Kasumi-1 (cell line): ENCODE data around the gene PSME3IP1.
A peak's percentile ranks its signal among the peaks of the same experiment; 100 is the strongest.
"Not testable (repeated sequence)": the region's sequence is repeated elsewhere in the genome, so short reads cannot be mapped to it uniquely, and the experiment has no call there.

Experiments
- DNase-seq, 2 experiments: peaks; one replicate each; lab custom pipeline; 2025; lab: John Stamatoyannopoulos, UW

PSME3IP1 gene

DNA sequence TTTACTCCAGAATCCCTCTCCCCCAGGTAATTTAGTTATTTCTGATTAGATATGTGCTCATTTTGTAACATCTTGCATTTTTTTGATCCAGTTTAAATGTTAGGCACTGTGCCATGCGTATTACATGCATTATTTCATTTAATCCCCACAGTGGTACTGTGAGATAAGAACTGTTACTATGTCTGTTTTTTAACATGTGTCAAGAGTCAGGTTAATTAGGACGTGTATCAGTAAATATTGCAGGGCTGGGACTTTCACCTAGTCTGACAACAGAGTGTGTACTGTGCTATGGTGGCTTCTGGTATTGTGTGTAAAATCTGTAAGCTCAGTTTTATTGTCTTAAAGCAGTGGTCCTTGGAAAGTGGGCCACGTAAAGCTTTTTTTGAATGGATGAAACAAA is 10.9 kb upstream of the PSME3IP1 start:
- DNase-seq: no peak

GRCh38 chr16:57196286-57196685 is 10.4 kb upstream of the PSME3IP1 start:
- DNase-seq: no peak

- no peak for DNase-seq
Observed at GRCh38 chr16:57194512-57194911, 8.7 kb upstream of the PSME3IP1 start.

DNA sequence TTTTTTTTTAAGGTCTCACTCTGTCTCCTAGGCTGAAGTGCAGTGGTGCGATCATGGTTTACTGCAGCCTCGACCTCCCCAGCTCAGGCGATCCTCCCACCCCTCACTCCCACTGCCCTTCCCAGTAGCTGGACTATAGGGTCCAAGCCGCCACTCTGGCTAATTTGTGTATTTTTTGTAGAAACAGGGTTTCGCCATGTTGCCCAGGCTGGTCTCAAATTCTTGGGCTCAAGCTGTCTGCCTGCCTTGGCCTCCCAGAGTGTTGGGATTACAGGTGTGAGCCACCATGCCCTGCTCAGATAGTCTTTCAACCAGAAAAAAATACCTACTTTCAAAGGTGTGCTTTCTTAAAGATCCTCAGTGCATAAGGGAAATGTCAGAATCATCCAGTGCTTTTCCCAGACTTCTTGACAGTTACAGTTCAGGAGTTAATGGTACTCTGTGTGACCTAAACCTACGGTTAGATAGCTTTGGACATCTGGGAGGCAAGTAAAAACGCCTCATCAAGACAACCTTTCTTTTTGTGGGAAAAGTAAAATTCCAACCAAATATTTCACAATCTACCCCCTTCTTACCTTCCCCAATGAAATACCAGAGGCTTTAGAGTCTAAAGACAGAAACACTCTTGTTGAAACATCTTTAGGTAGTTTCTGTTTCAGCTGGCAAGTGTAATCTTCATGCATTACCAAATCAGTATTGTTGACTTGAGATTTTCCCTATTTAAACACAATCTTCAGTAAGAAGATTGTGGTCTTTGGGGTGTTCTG is 7.1 kb upstream of the PSME3IP1 start:
- no peak for DNase-seq

DNA sequence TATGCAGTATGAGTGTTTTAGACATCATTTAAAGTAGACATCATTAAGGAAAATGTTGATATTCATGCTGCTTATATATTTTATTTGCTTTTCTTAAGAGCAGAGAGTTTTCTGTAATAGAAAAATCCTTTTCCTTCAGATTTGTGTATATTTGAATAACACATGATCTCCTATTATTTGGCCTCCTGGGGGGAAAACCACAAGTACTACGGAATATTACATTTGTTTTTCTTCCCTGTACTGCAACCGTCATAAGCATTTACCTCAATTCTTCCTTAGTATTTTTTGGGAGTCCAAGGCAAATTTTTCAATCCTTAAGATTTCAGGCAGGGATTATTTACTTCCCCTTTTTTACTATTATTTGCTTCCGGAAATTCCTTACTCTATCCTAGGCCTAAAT is 6.3 kb upstream of the PSME3IP1 start:
- DNase-seq: no peak

GRCh38 chr16:57191056-57191571 is 5.3 kb upstream of the PSME3IP1 start:
- no peak for DNase-seq

DNA sequence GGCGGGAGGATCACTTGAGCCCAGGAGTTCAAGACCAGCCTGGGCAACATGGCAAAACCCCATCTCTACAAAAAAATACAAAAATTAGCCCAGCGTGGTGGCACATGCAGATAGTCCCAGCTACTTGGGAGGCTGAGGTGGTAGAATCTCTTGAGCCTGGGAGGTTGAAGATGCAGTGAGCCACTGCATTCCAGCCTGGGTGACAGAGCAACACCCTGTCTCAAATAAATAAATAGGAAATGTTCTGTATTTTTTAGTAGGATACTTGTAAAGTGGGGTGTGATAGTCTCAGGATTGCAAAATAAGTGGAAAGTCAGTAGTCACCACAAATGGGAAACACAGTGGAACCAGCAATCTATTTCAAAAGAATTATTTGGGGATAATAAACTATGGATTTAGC is 4.3 kb upstream of the PSME3IP1 start:
- no peak for DNase-seq

GRCh38 chr16:57189527-57189926 is 3.7 kb upstream of the PSME3IP1 start:
- not testable (repeated sequence) for DNase-seq

GRCh38 chr16:57188711-57189002 is 2.8 kb upstream of the PSME3IP1 start:
- no peak for DNase-seq

DNA sequence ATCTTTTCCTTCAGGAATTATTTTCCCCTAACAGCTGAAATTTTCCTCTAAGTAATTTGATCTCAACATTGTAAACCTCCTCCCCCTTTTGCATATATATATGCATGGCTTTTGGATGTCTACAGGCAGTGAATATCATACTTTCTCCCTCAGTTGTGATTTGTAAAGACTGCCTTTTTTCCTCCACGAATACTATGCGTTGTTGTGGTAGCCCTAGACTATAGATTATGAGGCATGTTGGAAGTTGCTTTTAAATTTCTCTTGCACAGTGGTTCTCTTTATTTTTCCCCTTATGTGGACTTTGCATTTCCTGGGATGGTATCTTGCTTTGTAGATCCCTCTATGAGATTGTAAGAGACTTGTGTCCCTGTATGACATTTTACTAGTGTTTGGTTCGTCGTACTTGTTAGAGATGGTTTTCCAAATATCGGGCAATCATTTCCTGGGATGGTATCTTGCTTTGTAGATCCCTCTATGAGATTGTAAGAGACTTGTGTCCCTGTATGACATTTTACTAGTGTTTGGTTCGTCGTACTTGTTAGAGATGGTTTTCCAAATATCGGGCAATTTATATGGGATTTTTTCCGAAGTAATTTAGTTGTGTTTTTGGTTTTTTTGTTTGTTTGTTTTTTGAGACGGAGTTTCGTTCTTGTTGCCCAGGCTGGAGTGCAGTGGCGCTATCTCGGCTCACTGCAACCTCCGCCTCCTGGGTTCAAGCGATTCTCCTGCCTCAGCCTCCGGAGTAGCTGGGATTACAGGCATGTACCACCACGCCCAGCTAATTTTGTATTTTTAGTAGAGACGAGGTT is 2.3 kb upstream of the PSME3IP1 start:
- DNase-seq: peak in 1 of 2 experiments; percentile 37

- peak; percentile 47 to 49 for DNase-seq
Observed at GRCh38 chr16:57186872-57187854, 1.3 kb upstream of the PSME3IP1 start.

DNA sequence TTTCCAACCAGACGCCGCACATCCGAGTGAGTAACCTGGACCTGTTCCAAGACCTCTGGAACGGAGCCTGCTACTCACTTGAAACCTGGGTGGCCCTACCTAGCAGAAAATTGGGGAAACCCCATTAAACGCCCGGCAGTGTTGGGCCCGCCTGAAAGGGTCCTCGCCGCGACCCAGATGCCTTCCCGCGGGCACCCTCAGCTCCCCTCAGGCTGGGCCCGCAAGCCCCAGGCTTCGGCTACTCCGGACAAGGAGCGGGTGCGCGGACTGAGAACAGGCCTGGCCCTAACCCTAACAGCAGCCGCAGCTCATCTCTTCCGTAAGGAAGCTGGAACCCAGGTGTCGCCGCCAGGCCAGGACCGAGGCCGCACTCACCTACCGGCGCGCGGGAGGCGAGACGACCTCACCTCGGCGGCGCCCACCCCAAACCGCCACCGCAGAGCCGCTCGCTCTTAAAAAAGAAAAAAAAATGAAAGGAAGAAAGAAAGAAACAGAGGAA is 344 bp downstream of the PSME3IP1 start:
- peak in 1 of 2 experiments; percentile 38 for DNase-seq

- peak in 1 of 2 experiments; percentile 38 for DNase-seq
Observed at GRCh38 chr16:57184887-57185445, 873 bp downstream of the PSME3IP1 start.

- DNase-seq: no peak
Observed at GRCh38 chr16:57184113-57184512, 1.7 kb downstream of the PSME3IP1 start.

- DNase-seq: no peak
Observed at GRCh38 chr16:57179215-57179828, 6.5 kb downstream of the PSME3IP1 start.

- no peak for DNase-seq
Observed at GRCh38 chr16:57178793-57179212, 7.0 kb downstream of the PSME3IP1 start.

GRCh38 chr16:57178196-57178595 is 7.6 kb downstream of the PSME3IP1 start:
- no peak for DNase-seq

DNA sequence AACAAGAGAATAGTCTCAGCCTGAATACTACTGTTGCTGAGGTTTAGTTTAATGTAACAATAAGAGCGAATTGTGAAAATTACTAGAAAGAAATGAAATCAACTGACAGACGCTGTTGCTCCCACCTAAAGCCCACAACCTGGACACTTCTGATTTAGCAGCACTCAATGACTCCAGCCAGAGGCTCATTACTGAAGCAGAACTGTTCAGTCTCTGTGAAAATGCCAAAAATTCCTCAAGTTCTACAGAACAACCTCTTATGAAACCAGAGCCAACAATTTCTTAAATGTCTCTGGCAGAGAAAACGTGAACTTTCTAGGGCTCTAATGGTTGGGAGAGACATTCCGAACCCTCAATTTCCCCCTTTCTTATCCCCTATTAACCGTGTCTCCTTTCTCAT is 9.9 kb downstream of the PSME3IP1 start:
- no peak for DNase-seq

DNA sequence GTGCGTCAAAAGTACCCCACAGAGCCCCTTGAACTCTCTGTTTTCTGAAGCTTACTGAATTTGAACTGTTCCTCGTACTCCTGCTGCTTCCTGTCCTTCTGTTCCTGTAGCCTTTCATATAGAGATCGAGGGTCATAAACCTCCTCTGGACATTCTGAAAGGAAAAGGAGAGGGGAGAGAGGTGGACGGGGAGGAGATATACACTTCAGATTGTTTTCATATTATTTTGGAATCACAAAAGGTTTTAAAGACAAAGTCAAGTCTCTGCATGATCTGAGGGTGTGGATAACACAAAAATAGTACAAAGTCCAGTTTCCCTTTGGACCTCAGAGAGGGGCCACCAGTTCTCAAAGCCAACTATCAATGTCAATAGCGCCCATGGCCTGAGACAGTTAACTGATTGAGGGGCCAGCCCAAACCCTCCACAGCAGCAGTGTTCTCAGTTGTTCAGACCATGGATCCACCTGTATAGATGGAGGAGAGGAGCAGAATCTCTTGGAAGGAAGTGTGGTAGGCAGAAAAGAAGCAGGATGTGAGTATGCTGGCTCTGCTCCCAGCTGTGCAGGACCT is 13.0 kb downstream of the PSME3IP1 start:
- DNase-seq: no peak

- no peak for DNase-seq
Observed at GRCh38 chr16:57169327-57169726, 16.5 kb downstream of the PSME3IP1 start.

GRCh38 chr16:57167953-57168352 is 17.9 kb downstream of the PSME3IP1 start:
- peak; percentile 90 to 91 for DNase-seq
